ENCODE measurements around the gene RETREG1.

DNA sequence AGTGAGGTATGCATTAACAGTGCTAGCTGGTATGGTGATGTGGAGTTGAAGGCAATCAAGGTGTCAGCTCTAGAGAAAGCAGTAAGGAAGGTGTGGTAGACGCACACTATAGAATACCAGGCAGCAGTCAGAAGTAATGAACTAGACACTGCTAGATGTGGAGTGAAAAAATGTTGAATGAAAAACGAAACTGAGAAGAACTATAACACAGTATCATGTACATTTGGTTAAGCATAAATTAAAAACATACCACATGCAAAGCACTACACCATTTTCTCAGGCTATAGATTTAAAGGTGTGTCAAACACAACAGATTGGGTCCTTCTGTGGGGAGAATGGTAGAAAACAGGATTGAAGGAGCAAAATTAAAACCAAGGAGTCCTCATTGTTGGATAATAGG is 166.6 kb downstream of the RETREG1 start:
- TF ChIP-seq, protein P1, sequence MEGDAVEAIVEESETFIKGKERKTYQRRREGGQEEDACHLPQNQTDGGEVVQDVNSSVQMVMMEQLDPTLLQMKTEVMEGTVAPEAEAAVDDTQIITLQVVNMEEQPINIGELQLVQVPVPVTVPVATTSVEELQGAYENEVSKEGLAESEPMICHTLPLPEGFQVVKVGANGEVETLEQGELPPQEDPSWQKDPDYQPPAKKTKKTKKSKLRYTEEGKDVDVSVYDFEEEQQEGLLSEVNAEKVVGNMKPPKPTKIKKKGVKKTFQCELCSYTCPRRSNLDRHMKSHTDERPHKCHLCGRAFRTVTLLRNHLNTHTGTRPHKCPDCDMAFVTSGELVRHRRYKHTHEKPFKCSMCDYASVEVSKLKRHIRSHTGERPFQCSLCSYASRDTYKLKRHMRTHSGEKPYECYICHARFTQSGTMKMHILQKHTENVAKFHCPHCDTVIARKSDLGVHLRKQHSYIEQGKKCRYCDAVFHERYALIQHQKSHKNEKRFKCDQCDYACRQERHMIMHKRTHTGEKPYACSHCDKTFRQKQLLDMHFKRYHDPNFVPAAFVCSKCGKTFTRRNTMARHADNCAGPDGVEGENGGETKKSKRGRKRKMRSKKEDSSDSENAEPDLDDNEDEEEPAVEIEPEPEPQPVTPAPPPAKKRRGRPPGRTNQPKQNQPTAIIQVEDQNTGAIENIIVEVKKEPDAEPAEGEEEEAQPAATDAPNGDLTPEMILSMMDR (IDR thresholded peaks at IDR 0.05) = no peak
- no peak for TF ChIP-seq EP300 (IDR thresholded peaks at IDR 0.05)
